Hepatocyte (in vitro differentiated cells): ENCODE measurements around the gene TSPAN13. TPM values are rescaled to one million over a fixed set of nuclear protein-coding genes. Genes with fewer than 3 reads are reported as not detected.

Experiments
- DNase-seq: peaks from one replicate; pipeline ENCODE4 v3.0.0-alpha.2; 2016; ENCODE audit warnings: low spot score
- H2AFZ ChIP-seq: fragments of 200-600 bp; sonication (generic); 2 replicates; pipeline ENCODE4 v1.6.0; 2016; ENCODE audit warnings: antibody characterized with exemption, mild to moderate bottlenecking
- H3K27ac ChIP-seq: fragments of 200-600 bp; sonication (generic); 2 replicates; pipeline ENCODE4 v1.5.1; 2016; ENCODE audit warnings: mild to moderate bottlenecking
- H3K27me3 ChIP-seq: fragments of 200-600 bp; sonication (generic); 2 replicates; pipeline ENCODE4 v1.6.1; 2016
- H3K36me3 ChIP-seq: fragments of 200-600 bp; sonication (generic); replicated peaks from 2 replicates; pipeline ENCODE4 v1.5.1; 2016; ENCODE audit warnings: low read depth; ENCODE audit not compliant: insufficient read depth
- H3K4me1 ChIP-seq: fragments of 200-600 bp; sonication (generic); 2 replicates; pipeline ENCODE4 v1.5.1; 2016; ENCODE audit warnings: mild to moderate bottlenecking, moderate library complexity; ENCODE audit not compliant: insufficient read depth
- H3K4me2 ChIP-seq: fragments of 200-600 bp; sonication (generic); 2 replicates; pipeline ENCODE4 v1.6.0; 2016
- H3K4me3 ChIP-seq: fragments of 200-600 bp; sonication (generic); 2 replicates; pipeline ENCODE4 v1.5.1; 2016; ENCODE audit warnings: mild to moderate bottlenecking
- H3K79me2 ChIP-seq: fragments of 200-600 bp; sonication (generic); 2 replicates; pipeline ENCODE4 v1.6.0; 2017; ENCODE audit warnings: mild to moderate bottlenecking
- H3K9me2 ChIP-seq: fragments of 200-600 bp; sonication (generic); replicated peaks from 2 replicates; pipeline ENCODE4 v1.6.0; 2017; ENCODE audit warnings: mild to moderate bottlenecking; ENCODE audit not compliant: insufficient read depth
- H3K9me3 ChIP-seq: fragments of 200-600 bp; sonication (generic); 2 replicates; pipeline ENCODE4 v1.5.1; 2016; ENCODE audit warnings: low read depth, mild to moderate bottlenecking
- H4K20me1 ChIP-seq: fragments of 200-600 bp; sonication (generic); 2 replicates; pipeline ENCODE4 v1.6.0; 2016; ENCODE audit warnings: mild to moderate bottlenecking; ENCODE audit not compliant: insufficient read depth, poor library complexity, severe bottlenecking
- CTCF ChIP-seq: fragments of 200-600 bp; sonication (generic); IDR thresholded peaks from 2 replicates; pipeline ENCODE4 v1.5.1; 2016; ENCODE audit warnings: antibody characterized with exemption, mild to moderate bottlenecking; ENCODE audit not compliant: poor library complexity
- EZH2 ChIP-seq: fragments of 200-600 bp; sonication (generic); IDR thresholded peaks from 2 replicates; pipeline ENCODE4 v1.6.1; 2016; ENCODE audit warnings: antibody characterized with exemption, mild to moderate bottlenecking, borderline replicate concordance
- EZH2phosphoT487 ChIP-seq: fragments of 200-600 bp; sonication (generic); IDR thresholded peaks from one replicate; pipeline ENCODE4 v1.6.1; 2018; ENCODE audit warnings: antibody characterized with exemption, mild to moderate bottlenecking, low read depth, moderate library complexity; ENCODE audit not compliant: unreplicated experiment, severe bottlenecking
- WGBS: methylation state at CpG from one replicate; pipeline ENCODE4 v1.1.6; 2016; ENCODE audit warnings: low lambda C conversion rate; ENCODE audit errors: missing lambda C conversion rate; 5-methylcytosine and 5-hydroxymethylcytosine counted together
- polyA plus RNA-seq: library from polyadenylated mRNA; unstranded; fragments of >200 nt; fragmentation: Nextera tagmentation; extraction: Ambion mirVana; gene quantifications from 2 replicates; pipeline ENCODE4 v1.2.1, GENCODE V29; 2016
- total RNA-seq: library from RNA; depleted of rRNA; stranded (reverse); fragments of >200 nt; gene quantifications from 2 replicates; pipeline ENCODE4 v1.2.3, GENCODE V29; 2014

The TSPAN13 gene
- total and polyA plus RNA-seq, 2 experiments from 2014 or later: 164 to 173 TPM

- H2AFZ ChIP-seq: no peak overlapping the region
- H3K27ac ChIP-seq: no peak overlapping the region
- DNase-seq: no peak
- H3K36me3 ChIP-seq: no peaks in the 10 kb centered on the region
- peak overlapping the region; percentile 9 for H3K4me2 ChIP-seq
- TF ChIP-seq EZH2: no peak
- 52% methylated on average over 4 of the region's 4 CpGs for WGBS
- H4K20me1 ChIP-seq: no peaks in the 10 kb centered on the region
- no peaks in the 10 kb centered on the region for H3K79me2 ChIP-seq
- H3K9me3 ChIP-seq: no peaks in the 10 kb centered on the region
- H3K4me1 ChIP-seq: peaks cover 6% of the 10 kb centered on the region
- H3K9me2 ChIP-seq: no peaks in the 10 kb centered on the region
- no peaks in the 10 kb centered on the region for H3K27me3 ChIP-seq
- H3K4me3 ChIP-seq: no peak overlapping the region
Measured at GRCh38 chr7:16743236-16743635, 10.3 kb upstream of the TSPAN13 start.

- no peak overlapping the region for H2AFZ ChIP-seq
- H3K9me2 ChIP-seq: no peaks in the 10 kb centered on the region
- 67% methylated on average over 6 of the region's 6 CpGs for WGBS
- no peak overlapping the region for H3K4me3 ChIP-seq
- DNase-seq: no peak
- H3K27ac ChIP-seq: no peak overlapping the region
- no peaks in the 10 kb centered on the region for H3K36me3 ChIP-seq
- peaks cover 6% of the 10 kb centered on the region for H3K4me1 ChIP-seq
- no peaks in the 10 kb centered on the region for H3K9me3 ChIP-seq
- H3K27me3 ChIP-seq: no peaks in the 10 kb centered on the region
- no peaks in the 10 kb centered on the region for H4K20me1 ChIP-seq
- TF ChIP-seq CTCF (no peak), EZH2phosphoT487 (no peak), EZH2 (no peak)
- no peak overlapping the region for H3K4me2 ChIP-seq
- no peaks in the 10 kb centered on the region for H3K79me2 ChIP-seq
Measured at GRCh38 chr7:16744518-16745250, 8.9 kb upstream of the TSPAN13 start.

- H3K4me2 ChIP-seq: no peak overlapping the region
- no peak overlapping the region for H3K4me3 ChIP-seq
- 52% methylated on average over 2 of the region's 2 CpGs for WGBS
- no peaks in the 10 kb centered on the region for H3K79me2 ChIP-seq
- H2AFZ ChIP-seq: no peak overlapping the region
- DNase-seq: no peak
- no peaks in the 10 kb centered on the region for H4K20me1 ChIP-seq
- H3K4me1 ChIP-seq: peaks cover 4% of the 10 kb centered on the region
- no peaks in the 10 kb centered on the region for H3K9me3 ChIP-seq
- H3K36me3 ChIP-seq: no peaks in the 10 kb centered on the region
- TF ChIP-seq EZH2 (no peak), CTCF (no peak), EZH2phosphoT487 (no peak)
- H3K9me2 ChIP-seq: no peaks in the 10 kb centered on the region
- no peak overlapping the region for H3K27ac ChIP-seq
- no peaks in the 10 kb centered on the region for H3K27me3 ChIP-seq
Measured at GRCh38 chr7:16745645-16746044, 7.9 kb upstream of the TSPAN13 start.

- no peak overlapping the region for H3K4me3 ChIP-seq
- no peak overlapping the region for H2AFZ ChIP-seq
- no peaks in the 10 kb centered on the region for H3K27me3 ChIP-seq
- DNase-seq: no peak
- 50% methylated on average over 1 of the region's 1 CpG for WGBS
- no peaks in the 10 kb centered on the region for H3K4me1 ChIP-seq
- no peaks in the 10 kb centered on the region for H4K20me1 ChIP-seq
- H3K36me3 ChIP-seq: no peaks in the 10 kb centered on the region
- H3K4me2 ChIP-seq: no peak overlapping the region
- H3K79me2 ChIP-seq: no peaks in the 10 kb centered on the region
- no peak overlapping the region for H3K27ac ChIP-seq
- no peaks in the 10 kb centered on the region for H3K9me3 ChIP-seq
- no peak for TF ChIP-seq CTCF
- TF ChIP-seq EZH2phosphoT487: no peak
- no peak for TF ChIP-seq EZH2
- H3K9me2 ChIP-seq: no peaks in the 10 kb centered on the region
Measured at GRCh38 chr7:16747102-16747501, 6.5 kb upstream of the TSPAN13 start.
